Right cardiac atrium (tissue), 5 donors: ENCODE measurements around the gene EFCAB6. TPM values are rescaled to one million over a fixed set of nuclear protein-coding genes. Genes with fewer than 3 reads are reported as not detected.

Experiments
- polyA plus RNA-seq: library from polyadenylated mRNA; stranded (reverse); fragments of 200-250 nt; gene quantifications from one replicate; pipeline ENCODE4 v1.2.3, GENCODE V29; 2013
- total RNA-seq, 4 donors: library from RNA; stranded (reverse); fragmentation: NEBNext Ultra II Directional; extraction: Animal tissue kit (Norgen Biotek cat#: 25700); gene quantifications; one replicate each; pipeline ENCODE4 v1.2.1, GENCODE V29; 2021
- donor health status: healthy with polysubstance abuse.
- donor health status: DM: no; HTN: yes; CAD: no.
- donor health status: DM: no; HTN: no; CAD: no.
- donor health status: DM: no; HTN: yes; CAD: no; lungs with severe emphysema.
- donor health status: DM: yes; HTN: yes; CAD: no.

Gene EFCAB6
- total and polyA plus RNA-seq, 5 donors, result 0.70 to 3.4 (median 1.8) TPM

Other genes starting within 250 kb of the EFCAB6 start
- under 1 TPM; 0.17 to 0.42 (median 0.24) TPM for gene SULT4A1, start 50.2 kb upstream of the EFCAB6 start, total RNA-seq
- gene SULT4A1, start 50.2 kb upstream of the EFCAB6 start, polyA plus RNA-seq, result 0.57 TPM
- gene PNPLA5, start 79.7 kb upstream of the EFCAB6 start, total RNA-seq, result not detected
- not detected for gene PNPLA5, start 79.7 kb upstream of the EFCAB6 start, polyA plus RNA-seq
- 1 to 10 TPM in 1 of 4 donors, under 1 TPM in 1, not detected in 2; 0.15 to 1.0 TPM for gene PNPLA3, start 111.5 kb upstream of the EFCAB6 start, total RNA-seq
- 0.48 TPM for gene PNPLA3, start 111.5 kb upstream of the EFCAB6 start, polyA plus RNA-seq
- gene SAMM50, start 143.1 kb upstream of the EFCAB6 start, total RNA-seq, result 10 to 100 TPM; 53.3 to 65.3 (median 61.2) TPM
- gene SAMM50, start 143.1 kb upstream of the EFCAB6 start, polyA plus RNA-seq, result 48.0 TPM
- gene PARVB, start 212.0 kb upstream of the EFCAB6 start, total RNA-seq, result 100 to 1,000 TPM in 2 of 4 donors, 10 to 100 TPM in 2; 85.9 to 124 (median 99.1) TPM
- 44.0 TPM for gene PARVB, start 212.0 kb upstream of the EFCAB6 start, polyA plus RNA-seq